SKM-1 (cell line): ENCODE measurements around the gene CSTB.

Experiments used
- DNase-seq: peaks from one replicate; lab custom pipeline; 2025; ENCODE audit not compliant: unreplicated experiment; lab: John Stamatoyannopoulos, UW

Gene CSTB

GRCh38 chr21:43769325-43769958, 6.7 kb downstream of the CSTB start:
- no peak for DNase-seq

- DNase-seq: no peak
These were observed 7.3 kb downstream of the CSTB start for GRCh38 chr21:43768868-43769167.

- DNase-seq: no peak
These were observed 7.9 kb downstream of the CSTB start for GRCh38 chr21:43767984-43768867.

GRCh38 chr21:43767498-43767983, 8.6 kb downstream of the CSTB start:
- no peak for DNase-seq

GRCh38 chr21:43766734-43767497, 9.2 kb downstream of the CSTB start:
- no peak for DNase-seq

GRCh38 chr21:43764576-43765495, 11.3 kb downstream of the CSTB start:
- DNase-seq: no peak

- DNase-seq: no peak
These were observed 12.1 kb downstream of the CSTB start for GRCh38 chr21:43763901-43764523.

- DNase-seq: no peak
These were observed 13.6 kb downstream of the CSTB start for GRCh38 chr21:43762303-43763128.

GRCh38 chr21:43761886-43762285, 14.2 kb downstream of the CSTB start:
- no peak for DNase-seq

- no peak for DNase-seq
These were observed 15.6 kb downstream of the CSTB start for GRCh38 chr21:43760391-43760958.

GRCh38 chr21:43759651-43760050, 16.5 kb downstream of the CSTB start:
- no peak for DNase-seq

- DNase-seq: no peak
These were observed 17.3 kb downstream of the CSTB start for GRCh38 chr21:43758811-43759210.

- no peak for DNase-seq
These were observed 17.9 kb downstream of the CSTB start for GRCh38 chr21:43758111-43758641.

- DNase-seq: no peak
These were observed 18.5 kb downstream of the CSTB start for GRCh38 chr21:43757601-43758000.

- DNase-seq: no peak
These were observed 20.1 kb downstream of the CSTB start for GRCh38 chr21:43755820-43756594.

- DNase-seq: no peak
These were observed 20.9 kb downstream of the CSTB start for GRCh38 chr21:43754948-43755781.

GRCh38 chr21:43753439-43753799, 22.7 kb downstream of the CSTB start:
- no peak for DNase-seq
